Epidermal melanocyte (primary cell): ENCODE data around the gene EIF2S3.
"Not testable (repeated sequence)": the region's sequence is repeated elsewhere in the genome, so short reads cannot be mapped to it uniquely, and the experiment has no call there.

Experiments used
- DNase-seq: peaks from one replicate; pipeline ENCODE4 v3.0.0; 2011; ENCODE audit warnings: low spot score; ENCODE audit not compliant: insufficient read length

The EIF2S3 gene

GRCh38 chrX:24054182-24055042 lies at the start of gene EIF2S3:
EIF2S3 (plus strand) TSS chrX:24054956; CDS start chrX:24054969, 13 bp downstream.
- DNase-seq: peak; percentile 39

- no peak for DNase-seq
Observed at GRCh38 chrX:24005028-24005427, 49.7 kb upstream of the EIF2S3 start.

GRCh38 chrX:24005867-24006266 lies 48.9 kb upstream of the EIF2S3 start:
- no peak for DNase-seq

- no peak for DNase-seq
Observed at GRCh38 chrX:24012266-24012665, 42.5 kb upstream of the EIF2S3 start.

GRCh38 chrX:24014388-24015018 lies 40.3 kb upstream of the EIF2S3 start:
- no peak for DNase-seq

- no peak for DNase-seq
Observed at GRCh38 chrX:24017674-24018073, 37.1 kb upstream of the EIF2S3 start.

GRCh38 chrX:24018809-24019208 lies 35.9 kb upstream of the EIF2S3 start:
- no peak for DNase-seq

GRCh38 chrX:24019448-24019847 lies 35.3 kb upstream of the EIF2S3 start:
- no peak for DNase-seq

GRCh38 chrX:24020306-24020876 lies 34.4 kb upstream of the EIF2S3 start:
- no peak for DNase-seq

GRCh38 chrX:24023544-24023943 lies 31.2 kb upstream of the EIF2S3 start:
- no peak for DNase-seq

GRCh38 chrX:24023972-24024669 lies 30.6 kb upstream of the EIF2S3 start:
- no peak for DNase-seq

- DNase-seq: peak; percentile 66
Observed at GRCh38 chrX:24024819-24025740, 29.7 kb upstream of the EIF2S3 start.

GRCh38 chrX:24025741-24026403 lies 28.9 kb upstream of the EIF2S3 start:
- DNase-seq: no peak

GRCh38 chrX:24026432-24026831 lies 28.3 kb upstream of the EIF2S3 start:
- DNase-seq: no peak

GRCh38 chrX:24027086-24027485 lies 27.7 kb upstream of the EIF2S3 start, which contains the start of gene KLHL15:
KLHL15 (minus strand) TSS chrX:24027186; CDS start chrX:24006693, 20,493 bp downstream.
- DNase-seq: no peak

GRCh38 chrX:24027985-24028384 lies 26.8 kb upstream of the EIF2S3 start:
- DNase-seq: no peak

- DNase-seq: no peak
Observed at GRCh38 chrX:24030597-24030996, 24.2 kb upstream of the EIF2S3 start.

GRCh38 chrX:24034485-24034884 lies 20.3 kb upstream of the EIF2S3 start:
- no peak for DNase-seq

- no peak for DNase-seq
Observed at GRCh38 chrX:24037729-24038128, 17.0 kb upstream of the EIF2S3 start.

GRCh38 chrX:24046060-24046459 lies 8.7 kb upstream of the EIF2S3 start:
- DNase-seq: not testable (repeated sequence)
